ENCODE data around the gene JAKMIP1.

The JAKMIP1 gene

DNA sequence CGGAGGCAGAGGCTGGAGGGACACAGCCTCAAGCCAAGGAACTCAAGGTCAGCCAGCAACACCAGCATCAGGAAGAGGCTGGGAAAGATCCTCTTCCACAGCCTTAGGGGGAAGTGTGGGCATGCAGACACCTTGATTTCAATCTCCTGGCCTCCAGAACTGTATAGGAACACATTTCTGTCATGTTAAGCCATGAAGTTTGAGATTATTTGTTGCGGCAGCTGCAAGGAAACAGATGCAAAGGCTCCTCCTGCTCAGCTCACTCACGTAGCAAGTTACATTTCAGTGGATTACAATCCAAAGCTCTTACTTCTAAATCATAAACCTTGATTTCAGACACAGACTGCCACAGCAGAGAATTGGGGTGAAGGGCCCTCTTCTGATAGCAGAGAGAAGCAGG, 113.5 kb downstream of the JAKMIP1 start:
- peaks cover 15% of the 10 kb centered on the region for H3K4me1 Mint-ChIP-seq
- no peak overlapping the region for H3K4me3 Mint-ChIP-seq
- no peak for DNase-seq
- TF ChIP-seq, protein P1, sequence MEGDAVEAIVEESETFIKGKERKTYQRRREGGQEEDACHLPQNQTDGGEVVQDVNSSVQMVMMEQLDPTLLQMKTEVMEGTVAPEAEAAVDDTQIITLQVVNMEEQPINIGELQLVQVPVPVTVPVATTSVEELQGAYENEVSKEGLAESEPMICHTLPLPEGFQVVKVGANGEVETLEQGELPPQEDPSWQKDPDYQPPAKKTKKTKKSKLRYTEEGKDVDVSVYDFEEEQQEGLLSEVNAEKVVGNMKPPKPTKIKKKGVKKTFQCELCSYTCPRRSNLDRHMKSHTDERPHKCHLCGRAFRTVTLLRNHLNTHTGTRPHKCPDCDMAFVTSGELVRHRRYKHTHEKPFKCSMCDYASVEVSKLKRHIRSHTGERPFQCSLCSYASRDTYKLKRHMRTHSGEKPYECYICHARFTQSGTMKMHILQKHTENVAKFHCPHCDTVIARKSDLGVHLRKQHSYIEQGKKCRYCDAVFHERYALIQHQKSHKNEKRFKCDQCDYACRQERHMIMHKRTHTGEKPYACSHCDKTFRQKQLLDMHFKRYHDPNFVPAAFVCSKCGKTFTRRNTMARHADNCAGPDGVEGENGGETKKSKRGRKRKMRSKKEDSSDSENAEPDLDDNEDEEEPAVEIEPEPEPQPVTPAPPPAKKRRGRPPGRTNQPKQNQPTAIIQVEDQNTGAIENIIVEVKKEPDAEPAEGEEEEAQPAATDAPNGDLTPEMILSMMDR (IDR thresholded peaks at IDR 0.05) = no peak
- H3K36me3 Mint-ChIP-seq (ENCODE audit: low read depth) = no peaks in the 10 kb centered on the region
- H3K9me3 Mint-ChIP-seq = peaks cover 7% of the 10 kb centered on the region
- H3K27ac Mint-ChIP-seq = no peak overlapping the region
- H3K27me3 Mint-ChIP-seq (ENCODE audit: low read depth, poor library complexity) = peaks cover 13% of the 10 kb centered on the region

DNA sequence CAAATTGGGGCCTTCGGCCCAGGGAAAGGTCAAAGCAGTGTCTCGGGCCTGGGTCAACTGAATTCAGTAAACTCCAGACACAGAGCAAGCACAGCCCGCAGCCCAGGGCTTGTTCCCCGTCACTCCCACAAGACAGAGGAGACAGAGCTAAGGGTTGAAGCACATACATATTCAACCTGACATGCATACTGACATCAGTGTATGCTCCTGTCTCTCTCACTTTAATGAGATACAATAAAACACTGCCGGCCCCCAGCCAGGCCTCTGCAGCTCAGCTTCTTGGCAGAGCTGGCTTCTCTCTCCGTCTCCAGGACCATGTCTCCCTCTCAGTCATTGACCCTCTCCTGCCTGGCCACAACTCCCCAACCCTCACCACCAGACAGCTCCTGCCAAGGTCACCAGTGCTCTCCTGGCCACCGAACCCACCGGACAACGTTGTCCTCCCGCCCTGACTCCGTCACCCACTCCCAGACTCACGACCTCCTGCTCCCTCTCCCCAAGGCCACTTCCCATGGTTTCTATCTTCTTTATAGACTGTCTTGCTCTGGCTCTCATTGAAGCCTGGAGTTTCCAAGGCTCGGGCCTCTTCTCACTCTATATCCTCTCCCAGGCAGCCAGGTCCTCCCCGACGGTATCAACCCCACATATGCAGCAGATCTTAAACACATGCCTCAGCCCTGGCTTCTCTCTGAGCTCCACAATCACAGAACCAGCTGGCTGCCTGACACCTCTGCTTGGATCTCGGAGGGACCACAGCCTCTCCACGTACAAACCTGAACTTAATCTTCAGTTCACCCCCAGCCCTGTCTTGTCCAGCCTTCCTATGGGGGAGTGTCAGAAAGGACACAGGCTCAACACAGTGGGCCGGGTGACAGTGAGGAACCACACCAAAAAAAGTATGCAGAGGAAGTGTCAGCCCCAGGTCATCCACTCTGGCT, 114.4 kb downstream of the JAKMIP1 start:
- Mint-ChIP-seq H3K4me1 (peaks cover 15% of the 10 kb centered on the region), H3K27me3 (ENCODE audit: low read depth, poor library complexity) (peaks cover 12% of the 10 kb centered on the region), H3K36me3 (ENCODE audit: low read depth) (no peaks in the 10 kb centered on the region), H3K9me3 (peaks cover 7% of the 10 kb centered on the region), H3K27ac (no peak overlapping the region), H3K4me3 (no peak overlapping the region)
- TF ChIP-seq, protein P1 (IDR thresholded peaks at IDR 0.05) = no peak
- DNase-seq = no peak

DNA sequence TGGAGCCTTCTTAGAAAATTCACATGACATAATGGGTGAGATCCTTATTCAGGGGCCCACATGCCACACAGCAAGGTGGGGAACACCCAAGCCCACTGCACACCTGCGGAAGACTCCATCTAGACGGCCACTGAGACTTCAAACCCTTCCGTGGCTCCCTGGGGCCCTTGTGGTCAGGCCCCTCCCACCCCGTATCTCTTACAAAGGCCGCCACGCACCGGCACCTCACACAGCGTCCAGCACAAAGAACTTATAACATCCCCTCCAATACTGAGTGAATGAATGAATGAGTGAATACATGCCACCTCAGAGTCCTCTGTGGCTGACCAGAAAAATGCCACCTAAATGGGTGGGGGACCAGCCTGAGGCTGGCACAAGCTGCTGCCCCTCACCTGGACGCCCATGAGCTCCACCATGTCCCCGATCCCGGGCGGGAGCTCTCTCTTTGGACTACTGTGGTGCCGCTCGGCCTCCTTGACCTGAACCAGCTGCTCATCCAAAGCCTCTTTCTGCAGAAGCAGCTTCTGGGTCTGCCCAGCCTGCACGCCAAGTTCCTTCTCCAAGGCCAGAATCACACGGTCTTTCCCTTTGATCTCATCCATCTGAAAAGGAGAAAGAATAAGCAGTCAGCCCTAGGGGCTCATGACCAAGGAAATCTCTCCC, 115.2 kb downstream of the JAKMIP1 start:
- Mint-ChIP-seq H3K36me3 (ENCODE audit: low read depth) (no peaks in the 10 kb centered on the region), H3K9me3 (peaks cover 7% of the 10 kb centered on the region), H3K27me3 (ENCODE audit: low read depth, poor library complexity) (peaks cover 7% of the 10 kb centered on the region), H3K4me1 (peaks cover 15% of the 10 kb centered on the region), H3K27ac (no peak overlapping the region), H3K4me3 (no peak overlapping the region)
- no peak for DNase-seq
- TF ChIP-seq, protein P1 (IDR thresholded peaks at IDR 0.05) = no peak

DNA sequence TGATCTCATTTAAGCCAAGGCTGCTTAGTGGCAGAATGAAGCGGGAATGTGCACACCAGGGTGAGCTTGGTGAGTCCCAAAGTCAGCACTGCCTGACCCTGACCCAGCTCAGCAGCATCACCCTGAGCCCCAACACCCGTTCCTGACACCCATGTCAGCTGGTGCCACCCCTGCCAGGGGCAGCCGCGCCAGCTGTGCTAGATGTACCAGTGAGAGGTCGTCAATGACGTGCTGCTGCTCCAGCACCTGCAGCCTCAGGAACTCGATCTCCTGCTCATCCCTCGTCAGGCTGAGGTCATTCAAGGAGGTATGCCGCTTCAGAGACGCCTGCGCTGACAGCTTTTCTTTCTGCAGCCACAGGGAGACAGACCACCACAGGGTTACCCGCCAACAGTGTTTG, 120.4 kb downstream of the JAKMIP1 start:
- DNase-seq = no peak
- Mint-ChIP-seq H3K36me3 (ENCODE audit: low read depth) (no peaks in the 10 kb centered on the region), H3K4me1 (no peaks in the 10 kb centered on the region), H3K4me3 (no peak overlapping the region), H3K9me3 (peaks cover 7% of the 10 kb centered on the region), H3K27ac (no peak overlapping the region), H3K27me3 (ENCODE audit: low read depth, poor library complexity) (peaks cover 18% of the 10 kb centered on the region)
- TF ChIP-seq, protein P1 (IDR thresholded peaks at IDR 0.05) = no peak

DNA sequence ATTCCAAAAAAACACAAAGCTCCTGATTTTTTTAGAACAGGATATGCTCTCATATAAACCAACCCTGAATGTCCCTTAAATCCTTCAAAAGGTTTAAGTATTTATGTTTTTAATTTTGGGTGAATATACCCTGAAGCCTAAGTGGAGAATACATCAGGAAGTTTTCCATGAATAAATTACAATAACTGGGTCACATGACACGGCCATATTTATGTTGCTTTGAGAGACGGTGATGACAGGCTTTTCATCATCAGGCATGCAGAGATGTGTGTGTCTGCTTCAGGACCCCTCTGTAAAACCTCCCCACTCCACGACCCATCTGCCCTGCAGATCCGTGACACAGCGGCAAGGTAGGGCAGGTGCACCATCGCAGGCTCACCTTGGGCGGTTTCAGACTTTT, 121.8 kb downstream of the JAKMIP1 start:
- TF ChIP-seq, protein P1 (IDR thresholded peaks at IDR 0.05) = no peak
- Mint-ChIP-seq H3K9me3 (no peaks in the 10 kb centered on the region), H3K27ac (no peak overlapping the region)

More for the DNA sequence above, 121.8 kb downstream of the JAKMIP1 start:
- Mint-ChIP-seq H3K4me3 (no peak overlapping the region), H3K4me1 (no peaks in the 10 kb centered on the region), H3K27me3 (ENCODE audit: low read depth, poor library complexity) (peaks cover 22% of the 10 kb centered on the region), H3K36me3 (ENCODE audit: low read depth) (no peaks in the 10 kb centered on the region)
- DNase-seq = no peak
